ENCODE results near the gene EPC1. TPM values are rescaled to one million over a fixed set of nuclear protein-coding genes. Genes with fewer than 3 reads are reported as not detected.

The EPC1 gene
- total and polyA plus RNA-seq, 11 donors: 10.9 to 26.3 (median 16.2) TPM

GRCh38 chr10:32326680-32327363 lies 20.1 kb downstream of the EPC1 start:
- Histone ChIP-seq H3K4me3 (no peak overlapping the region), H3K4me1 (peaks cover 11 to 97% (median 72%) of the 10 kb centered on the region in 12 donors), H3K36me3 (peaks cover 0 to 5% (median 0%) of the 10 kb centered on the region in 9 donors), H3K9me3 (no peaks in the 10 kb centered on the region), H3K27ac (no peak overlapping the region), H3K27me3 (no peaks in the 10 kb centered on the region)
- 51 to 65% (median 58%) methylated on average over 4 of the region's 4 CpGs for WGBS, 4 donors
- DNase-seq (no peak), ATAC-seq (no peak)
- no peak for TF ChIP-seq CTCF (IDR thresholded peaks at IDR 0.05)
- no peak for TF ChIP-seq POLR2A (IDR thresholded peaks at IDR 0.05)
- intact Hi-C loops (cut with DNase I): no loop called here

- H3K4me1 ChIP-seq: peaks cover 7 to 95% (median 68%) of the 10 kb centered on the region in 12 donors
- H3K27me3 ChIP-seq: no peaks in the 10 kb centered on the region
- DNase-seq: no peak
- no peak overlapping the region for H3K4me3 ChIP-seq
- no peaks in the 10 kb centered on the region for H3K9me3 ChIP-seq
- no peak overlapping the region for H3K27ac ChIP-seq
- intact Hi-C loops (cut with DNase I): no loop called here
- 41 to 55% (median 48%) methylated on average over 4 of the region's 4 CpGs for WGBS, 4 donors
- TF ChIP-seq POLR2A (IDR thresholded peaks at IDR 0.05): no peak
- TF ChIP-seq CTCF (IDR thresholded peaks at IDR 0.05): no peak
- H3K36me3 ChIP-seq: peaks cover 0 to 5% (median 0%) of the 10 kb centered on the region in 9 donors
- ATAC-seq: no peak
Observed at GRCh38 chr10:32326119-32326518, 20.8 kb downstream of the EPC1 start.

GRCh38 chr10:32323051-32323450 lies 23.9 kb downstream of the EPC1 start:
- ATAC-seq (no peak), DNase-seq (no peak)
- Histone ChIP-seq H3K9me3 (no peaks in the 10 kb centered on the region), H3K4me1 (peaks cover 7 to 89% (median 57%) of the 10 kb centered on the region in 12 donors), H3K4me3 (no peak overlapping the region), H3K27ac (no peak overlapping the region), H3K36me3 (no peaks in the 10 kb centered on the region), H3K27me3 (no peaks in the 10 kb centered on the region)
- WGBS, 4 donors: 79 to 90% (median 87%) methylated on average over 2 of the region's 2 CpGs
- TF ChIP-seq POLR2A (IDR thresholded peaks at IDR 0.05) (no peak), CTCF (IDR thresholded peaks at IDR 0.05) (no peak)
- intact Hi-C loops (cut with DNase I): no loop called here

GRCh38 chr10:32321016-32321631 lies 25.8 kb downstream of the EPC1 start:
- Histone ChIP-seq H3K4me1 (peaks cover 17 to 90% (median 57%) of the 10 kb centered on the region in 12 donors), H3K36me3 (peaks cover 0 to 7% (median 0%) of the 10 kb centered on the region in 9 donors), H3K9me3 (no peaks in the 10 kb centered on the region), H3K4me3 (no peak overlapping the region), H3K27ac (no peak overlapping the region), H3K27me3 (no peaks in the 10 kb centered on the region)
- 93 to 96% (median 96%) methylated on average over 4 of the region's 4 CpGs for WGBS, 4 donors
- ATAC-seq (no peak), DNase-seq (no peak)
- no peak for TF ChIP-seq CTCF (IDR thresholded peaks at IDR 0.05)
- no peak for TF ChIP-seq POLR2A (IDR thresholded peaks at IDR 0.05)
- intact Hi-C loops (cut with DNase I): no loop called here
